ENCODE measurements around the gene LYST.

GRCh38 chr1:235852887-235853286 is 13.8 kb downstream of the LYST start:
- TF ChIP-seq POLR2AphosphoS5 (IDR thresholded peaks at IDR 0.05; ENCODE audit: low read depth, low read length): no peak
- TF ChIP-seq POLR2A (IDR thresholded peaks at IDR 0.05; ENCODE audit: low read depth, low read length): no peak
